HEK293T (cell line): ENCODE results near the gene CNPY1.

Source experiments
- BHLHE40 ChIP-seq: fragments of 450-650 bp; IDR thresholded peaks from 2 replicates; pipeline ENCODE4 v1.6.1; 2016; ENCODE audit warnings: mild to moderate bottlenecking, moderate library complexity, borderline replicate concordance
- FOXM1 ChIP-seq: fragments of 450-650 bp; IDR thresholded peaks from 2 replicates; pipeline ENCODE4 v1.6.1; 2017; ENCODE audit warnings: mild to moderate bottlenecking, borderline replicate concordance
- PKNOX1 ChIP-seq: fragments of 450-650 bp; IDR thresholded peaks from 2 replicates; pipeline ENCODE4 v1.6.1; 2016

GRCh38 chr7:155521743-155522398, 24.5 kb downstream of the CNPY1 start:
- no peak for TF ChIP-seq BHLHE40
- no peak for TF ChIP-seq FOXM1
- no peak for TF ChIP-seq PKNOX1
